CD4-positive, alpha-beta T cell treated with Interleukin-4 for 1 hour (primary cell): Measurements from ENCODE around the gene ARHGEF10L.
"Not testable (repeated sequence)": the region's sequence is repeated elsewhere in the genome, so short reads cannot be mapped to it uniquely, and the experiment has no call there.

Source experiments
- DNase-seq, 2 donors: peaks; one replicate each; pipeline ENCODE4 v3.0.0-alpha.2; 2020 to 2022

Gene ARHGEF10L

DNA sequence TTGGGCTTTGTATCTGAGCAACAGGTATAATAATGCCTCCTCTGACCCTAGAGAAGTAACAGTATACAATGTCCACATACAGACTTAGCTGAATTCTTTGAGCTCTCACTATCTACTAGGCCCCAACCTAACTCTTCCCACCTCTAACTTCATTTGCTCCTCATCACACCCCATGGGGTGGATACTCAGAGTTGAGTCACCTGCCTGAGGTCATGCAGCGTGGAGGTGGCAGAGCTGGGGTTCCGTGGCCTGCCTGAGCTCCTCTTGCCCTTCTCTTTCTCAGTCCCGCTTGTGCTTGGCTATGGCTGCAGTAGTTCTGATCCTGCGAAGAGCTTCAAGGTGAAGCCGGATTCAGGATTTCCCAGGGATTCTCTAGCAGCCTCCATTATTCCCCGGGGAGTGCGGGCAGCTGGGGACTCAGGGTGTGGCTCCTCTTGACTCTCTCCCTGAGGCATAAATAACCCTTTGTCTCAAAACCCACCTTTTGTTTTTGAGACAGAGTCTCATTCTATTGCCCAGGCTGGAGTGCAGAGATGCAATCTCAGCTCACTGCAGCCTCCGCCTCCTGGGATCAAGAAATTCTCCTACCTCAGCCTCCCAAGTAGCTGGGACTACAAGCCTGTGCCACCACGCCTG, 185.7 kb downstream of the ARHGEF10L start:
- DNase-seq, result no peak

DNA sequence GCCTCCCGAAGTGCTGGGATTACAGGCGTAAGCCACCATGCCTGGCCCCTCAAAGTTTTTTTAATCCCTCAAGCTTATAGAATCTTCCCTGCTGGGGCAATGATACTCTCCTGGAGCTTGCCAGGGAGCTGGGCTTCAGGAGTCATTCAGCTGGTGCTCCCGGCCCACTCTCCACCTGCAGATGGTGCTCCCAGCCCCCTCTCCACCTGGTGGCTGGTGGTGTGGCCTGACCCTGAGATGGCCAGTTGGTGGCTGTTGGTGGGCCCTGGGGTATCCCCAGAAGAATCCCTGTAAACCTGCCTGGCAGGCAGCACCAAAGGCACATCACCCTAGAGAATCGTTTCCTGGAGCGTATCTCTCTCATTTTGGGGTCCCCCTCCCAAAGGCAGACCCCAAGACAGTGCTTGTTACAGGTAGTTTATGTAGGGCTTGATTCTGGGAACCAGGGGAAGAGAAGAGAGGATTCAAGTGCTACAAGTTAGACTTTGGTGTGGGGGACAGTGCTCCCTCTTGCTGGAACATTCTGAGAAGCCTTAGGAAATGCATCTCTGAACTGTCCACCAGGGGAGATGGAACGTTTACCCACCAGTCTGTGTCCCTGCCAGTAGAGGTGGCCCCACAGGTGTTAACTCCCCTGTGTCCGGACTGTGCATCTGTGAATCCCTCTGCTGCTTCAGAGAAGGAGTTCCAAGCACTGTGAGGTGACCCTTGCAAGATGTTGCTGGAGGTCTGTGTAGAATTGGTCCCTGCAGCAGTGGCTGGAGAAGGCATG, 186.5 kb downstream of the ARHGEF10L start:
- no peak for DNase-seq

DNA sequence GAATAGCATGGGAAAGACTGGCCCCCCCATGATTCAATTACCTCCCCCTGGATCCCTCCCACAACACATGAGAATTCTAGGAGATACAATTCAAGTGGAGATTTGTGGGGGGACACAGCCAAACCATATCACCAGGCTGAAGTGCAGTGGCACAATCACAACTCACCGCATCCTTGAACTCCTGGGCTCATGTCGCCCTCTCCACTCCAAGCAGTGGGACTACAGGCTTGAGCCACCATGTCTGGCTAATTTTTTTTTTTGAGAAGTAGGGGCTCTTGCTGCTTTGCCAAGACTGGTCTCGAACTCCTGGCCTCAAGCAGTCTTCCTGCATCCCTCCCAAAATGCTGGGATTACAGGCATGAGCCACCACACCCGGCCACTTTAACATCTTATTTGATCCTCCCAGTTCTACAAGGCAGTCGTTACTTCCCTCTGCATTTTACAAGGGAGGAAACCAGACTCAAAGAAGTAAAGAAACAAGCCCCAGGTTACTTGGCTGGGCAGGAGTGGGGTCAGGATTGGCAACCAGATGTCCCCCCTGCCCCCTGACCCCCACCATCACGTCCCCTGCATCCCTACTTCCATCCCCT, 188.7 kb downstream of the ARHGEF10L start:
- DNase-seq, result no peak

DNA sequence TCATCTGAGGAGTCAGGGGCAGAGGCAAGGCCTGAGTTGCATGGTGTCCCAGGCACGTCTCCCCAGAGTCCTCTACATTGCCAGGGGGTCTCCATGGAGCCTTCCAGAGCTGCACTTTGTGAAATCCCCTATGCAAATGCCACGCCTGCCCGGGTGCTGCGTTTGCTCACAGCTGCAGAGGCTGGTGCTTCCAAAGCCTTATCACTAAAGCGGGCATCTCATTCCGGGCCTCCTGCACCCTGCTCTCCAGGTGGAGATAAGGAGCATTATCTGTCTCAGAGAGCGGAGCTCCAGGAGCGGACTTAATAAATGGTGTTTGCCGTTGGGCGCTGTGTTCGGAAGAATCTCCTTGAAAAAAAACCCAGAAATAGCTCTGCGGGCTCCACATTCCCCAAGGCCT, 189.8 kb downstream of the ARHGEF10L start:
- no peak for DNase-seq

DNA sequence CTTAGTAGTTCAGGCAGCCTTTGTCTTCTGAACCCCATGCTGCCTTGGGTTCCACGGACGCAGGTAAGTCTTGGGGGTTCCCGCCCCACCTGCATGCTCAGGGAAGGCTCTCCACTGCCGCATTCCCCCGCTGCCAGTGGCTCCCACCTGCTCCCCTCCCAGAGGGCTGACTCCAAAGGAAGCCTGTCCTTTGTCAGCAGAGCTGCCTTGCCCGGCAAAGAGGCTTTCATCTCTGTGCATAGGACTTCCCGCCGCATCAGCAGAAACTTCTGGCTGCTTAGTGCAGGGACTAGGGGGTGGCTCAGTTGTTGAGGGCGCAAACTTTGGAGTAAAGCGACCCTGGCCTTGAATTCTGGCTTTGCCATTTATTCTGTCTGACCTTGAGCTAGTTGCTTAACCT, 190.4 kb downstream of the ARHGEF10L start:
- no peak for DNase-seq

DNA sequence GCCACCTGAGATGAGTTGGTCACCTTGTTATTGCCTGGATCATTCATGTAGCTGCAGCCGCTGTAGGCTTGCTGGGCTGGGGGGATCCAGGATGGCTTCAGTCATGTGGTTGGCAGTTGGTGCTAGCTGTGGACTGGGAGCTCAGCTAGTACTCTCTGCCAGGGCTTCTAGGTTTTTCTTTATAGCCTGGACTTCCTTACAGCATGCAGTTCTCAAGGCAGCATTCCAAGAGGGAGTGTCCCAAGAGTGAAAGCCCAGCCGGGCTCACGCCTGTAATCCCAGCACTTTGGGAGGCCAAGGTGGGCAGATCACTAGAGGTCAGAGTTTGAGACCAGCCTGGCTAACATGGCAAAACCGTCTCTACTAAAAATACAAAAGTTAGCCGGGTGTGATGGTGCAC, 192.0 kb downstream of the ARHGEF10L start:
- no peak for DNase-seq

DNA sequence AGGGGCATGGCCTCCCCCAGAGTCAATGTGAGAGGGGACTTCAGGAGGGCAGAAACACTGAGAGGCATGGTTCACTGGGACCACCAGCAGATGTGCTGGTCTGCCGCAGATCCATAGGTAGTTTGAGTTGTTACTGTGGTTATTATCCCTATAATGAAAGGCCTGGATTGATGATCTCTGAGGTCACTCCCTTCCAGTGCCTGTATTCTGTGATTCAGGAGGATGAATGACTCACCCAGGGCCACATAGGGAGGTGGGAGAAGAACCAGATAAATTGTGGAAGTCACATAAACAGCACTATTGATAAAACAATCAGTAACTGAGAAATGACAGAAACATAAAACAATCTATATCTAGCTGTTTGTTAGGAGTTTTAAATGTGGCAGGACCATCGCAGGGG, 193.0 kb downstream of the ARHGEF10L start:
- no peak for DNase-seq

DNA sequence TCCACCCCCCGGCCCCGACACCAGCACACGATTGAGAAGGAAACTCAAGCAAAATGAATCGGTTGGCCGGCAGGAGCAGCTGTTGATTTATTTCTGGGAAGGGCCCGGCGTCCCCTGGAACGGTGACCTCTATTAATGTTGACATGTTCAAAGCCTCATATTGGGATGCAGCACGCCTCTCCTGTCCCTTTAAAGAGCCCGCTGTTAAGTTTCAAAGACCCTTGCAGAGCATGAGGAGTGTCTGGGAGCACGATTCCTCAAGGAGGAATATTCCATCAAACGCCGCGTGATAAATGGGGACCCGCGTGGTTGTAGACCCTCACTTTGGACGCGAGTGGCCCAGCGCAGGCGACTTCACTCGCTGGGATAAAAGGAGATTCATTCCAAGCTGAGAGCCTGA, 194.2 kb downstream of the ARHGEF10L start:
- DNase-seq, result no peak

DNA sequence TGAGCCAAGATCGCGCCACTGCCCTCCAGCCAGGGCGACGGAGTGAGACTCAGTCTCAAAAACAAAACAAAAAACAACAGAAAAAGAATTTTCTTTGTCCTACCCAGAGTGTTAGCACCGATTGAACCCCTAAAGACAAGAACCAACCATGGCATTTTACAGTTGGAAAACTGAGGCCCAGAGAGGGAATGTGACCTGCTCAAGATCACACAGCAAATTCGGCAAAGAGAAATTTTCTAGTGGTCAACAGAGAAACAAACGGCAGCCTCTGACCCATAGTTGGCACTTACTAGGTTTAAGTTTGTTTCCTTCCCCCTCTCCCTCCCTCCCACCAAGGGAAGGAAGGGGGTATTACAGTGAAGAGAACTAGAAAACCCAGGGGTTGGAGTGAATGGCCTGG, 195.1 kb downstream of the ARHGEF10L start:
- DNase-seq, result no peak

DNA sequence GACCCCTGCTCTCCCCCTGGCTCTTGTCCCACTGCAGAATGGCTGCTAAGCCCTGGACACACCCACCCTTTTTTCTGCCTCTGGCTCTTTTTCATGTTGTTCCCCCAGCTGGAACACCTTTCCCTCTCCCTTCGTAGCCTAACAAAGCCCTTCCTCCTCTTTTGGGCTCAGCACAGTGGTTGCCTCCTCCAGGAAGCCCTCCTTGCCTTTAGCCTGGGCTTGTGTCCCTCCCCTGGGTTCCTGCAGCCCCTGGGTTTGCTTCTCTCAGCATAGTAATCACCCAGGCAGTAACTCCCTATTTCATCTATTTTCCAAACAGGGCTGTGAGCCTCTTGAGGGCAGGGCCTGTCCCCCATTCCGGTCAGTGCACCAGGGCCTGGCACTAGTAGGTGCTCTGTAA, 195.8 kb downstream of the ARHGEF10L start:
- DNase-seq, result no peak

DNA sequence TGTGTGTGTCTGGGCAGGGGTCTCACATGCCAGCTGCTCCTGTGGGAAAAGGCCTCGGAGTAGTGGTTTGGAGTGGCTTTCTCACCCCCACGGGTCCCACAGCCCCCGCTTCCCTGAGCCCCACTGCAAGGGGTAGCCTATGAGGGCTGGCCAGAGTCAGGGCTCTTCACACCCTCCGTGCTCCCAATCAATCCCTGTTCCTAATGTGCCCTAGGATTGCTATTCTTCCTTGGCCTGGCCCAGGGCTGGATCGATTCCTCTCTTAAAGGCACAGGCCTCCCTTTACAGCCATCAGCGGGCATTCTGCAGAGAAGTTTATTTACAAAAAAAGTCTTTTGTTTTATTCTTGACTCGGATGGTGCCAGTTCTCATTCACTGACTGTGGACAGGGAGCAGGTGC, 196.3 kb downstream of the ARHGEF10L start:
- no peak for DNase-seq

DNA sequence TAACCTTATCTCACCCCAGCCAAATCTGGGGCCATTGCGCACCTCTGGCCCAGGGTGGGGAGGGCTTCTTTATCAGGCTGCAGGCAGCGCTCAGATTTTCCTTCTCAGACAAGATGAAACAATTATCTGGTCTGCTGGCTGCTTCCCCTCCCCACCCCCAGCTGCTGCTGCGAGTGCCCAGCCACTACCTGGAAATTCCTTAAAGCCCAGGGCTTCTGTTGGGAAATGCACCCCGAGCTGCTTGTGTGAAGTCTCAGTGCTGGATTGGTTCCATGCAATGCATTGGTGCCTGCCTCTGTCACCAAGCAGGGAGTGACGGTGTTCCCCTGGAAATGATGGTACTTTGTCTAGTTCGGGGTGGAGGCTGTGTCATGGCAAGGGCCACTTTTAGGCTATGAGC, 197.1 kb downstream of the ARHGEF10L start:
- no peak for DNase-seq

DNA sequence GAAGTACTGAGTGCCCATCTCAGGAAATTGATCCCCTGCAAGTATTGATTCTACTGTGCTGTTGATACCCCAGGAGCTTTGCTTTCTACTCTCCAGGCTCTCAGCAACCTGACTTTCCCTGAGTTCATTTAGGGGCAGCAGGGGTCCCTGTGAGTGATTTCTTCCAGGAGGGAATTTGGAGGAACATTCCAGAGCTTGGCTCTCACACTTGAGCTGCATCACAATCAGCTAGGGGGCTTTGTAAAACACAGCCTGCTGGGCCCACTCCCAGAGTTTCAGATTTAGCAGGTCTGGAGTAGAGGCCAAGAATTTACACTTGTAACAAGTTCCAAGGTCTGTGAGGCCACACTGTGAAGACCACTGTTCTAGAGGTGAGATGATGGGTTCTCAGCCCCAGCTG, 199.6 kb downstream of the ARHGEF10L start:
- no peak for DNase-seq

DNA sequence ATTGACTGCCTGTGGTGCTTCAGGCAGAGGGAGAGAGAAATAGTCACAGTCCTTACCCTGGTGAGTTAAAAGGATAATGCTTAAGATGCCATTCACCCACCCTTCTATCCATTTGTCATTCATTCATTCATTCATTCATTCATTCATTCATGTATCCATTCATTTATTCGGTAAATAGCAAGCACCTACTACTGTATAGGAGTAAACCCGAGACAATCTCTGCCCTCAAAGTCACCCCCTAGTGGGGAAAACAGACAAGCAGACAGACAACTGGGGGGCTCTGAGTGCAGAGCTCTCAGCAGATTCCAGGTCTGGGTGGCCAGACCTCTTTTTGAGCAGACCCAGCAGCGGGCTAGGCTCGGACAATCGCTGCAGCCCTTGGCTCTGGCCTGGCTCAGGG, 201.6 kb downstream of the ARHGEF10L start:
- DNase-seq, result no peak

DNA sequence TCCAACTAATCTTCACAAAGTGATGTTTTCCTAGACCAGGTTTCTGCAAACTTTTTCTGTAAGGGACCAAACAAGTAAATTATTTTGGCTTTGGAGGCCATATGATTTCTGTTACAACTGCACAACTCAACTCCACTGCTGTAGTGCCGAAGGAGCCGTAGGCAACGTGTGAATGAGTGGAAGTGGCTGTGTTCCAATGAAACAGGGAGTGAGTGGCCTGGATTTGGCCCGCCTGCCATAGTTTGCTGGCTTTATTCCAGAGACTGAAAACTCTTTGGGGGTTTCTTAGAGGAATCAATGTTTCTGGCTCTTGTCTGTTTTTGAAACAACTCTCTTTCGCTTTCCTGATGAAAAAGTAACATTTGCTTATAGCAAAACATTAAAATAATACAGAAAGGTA, 203.1 kb downstream of the ARHGEF10L start:
- DNase-seq, result no peak

DNA sequence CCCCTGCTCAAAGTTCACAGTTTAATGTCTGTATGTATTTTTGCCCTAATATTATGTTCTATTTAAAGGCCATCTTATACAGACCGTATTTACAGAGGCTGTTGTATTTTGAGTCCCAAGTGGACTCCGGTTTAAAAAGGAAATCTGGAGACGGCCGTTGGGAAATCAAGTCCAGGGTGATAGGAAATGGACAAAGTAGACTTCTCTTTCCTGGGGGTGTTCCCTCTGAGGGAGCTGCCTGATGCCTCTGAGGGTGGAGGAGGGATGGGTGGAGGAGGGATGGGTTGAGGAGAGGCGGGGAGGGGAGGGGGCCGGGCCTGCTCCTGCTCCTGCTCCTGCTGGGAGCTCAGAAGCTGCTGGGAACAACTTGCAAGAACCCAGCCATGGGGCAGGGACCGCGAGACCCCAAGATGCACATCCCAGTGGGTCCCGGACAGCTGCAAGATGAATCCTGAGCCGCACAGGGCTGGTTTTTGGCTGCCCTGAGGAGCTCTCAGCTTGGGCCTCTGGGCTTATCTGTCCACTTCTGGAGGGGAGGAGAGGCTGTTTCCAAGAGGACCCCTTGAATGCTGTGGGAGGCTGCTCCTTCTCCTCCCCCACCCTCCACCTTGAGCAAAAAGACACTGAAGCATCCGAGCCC, 203.6 kb downstream of the ARHGEF10L start:
- DNase-seq, result no peak

DNA sequence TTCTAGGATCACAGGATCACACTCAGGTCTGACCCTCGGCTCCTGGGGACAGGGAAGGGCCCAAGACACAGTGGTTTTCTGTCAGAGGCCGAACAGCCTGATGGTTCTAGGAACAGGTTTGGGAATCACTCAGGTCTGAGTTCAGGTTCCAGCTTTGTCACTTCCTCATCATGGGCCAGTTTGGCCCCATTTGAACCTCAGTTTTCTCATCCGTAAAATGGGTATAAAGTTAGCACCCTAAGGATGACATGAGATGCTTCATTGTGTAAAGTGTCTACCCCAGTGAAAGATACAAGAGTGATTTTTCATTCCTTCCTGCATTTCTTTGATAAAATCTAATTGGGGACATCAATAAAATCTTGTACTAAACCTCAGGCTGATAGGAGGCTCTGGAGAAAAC, 204.4 kb downstream of the ARHGEF10L start:
- no peak for DNase-seq

DNA sequence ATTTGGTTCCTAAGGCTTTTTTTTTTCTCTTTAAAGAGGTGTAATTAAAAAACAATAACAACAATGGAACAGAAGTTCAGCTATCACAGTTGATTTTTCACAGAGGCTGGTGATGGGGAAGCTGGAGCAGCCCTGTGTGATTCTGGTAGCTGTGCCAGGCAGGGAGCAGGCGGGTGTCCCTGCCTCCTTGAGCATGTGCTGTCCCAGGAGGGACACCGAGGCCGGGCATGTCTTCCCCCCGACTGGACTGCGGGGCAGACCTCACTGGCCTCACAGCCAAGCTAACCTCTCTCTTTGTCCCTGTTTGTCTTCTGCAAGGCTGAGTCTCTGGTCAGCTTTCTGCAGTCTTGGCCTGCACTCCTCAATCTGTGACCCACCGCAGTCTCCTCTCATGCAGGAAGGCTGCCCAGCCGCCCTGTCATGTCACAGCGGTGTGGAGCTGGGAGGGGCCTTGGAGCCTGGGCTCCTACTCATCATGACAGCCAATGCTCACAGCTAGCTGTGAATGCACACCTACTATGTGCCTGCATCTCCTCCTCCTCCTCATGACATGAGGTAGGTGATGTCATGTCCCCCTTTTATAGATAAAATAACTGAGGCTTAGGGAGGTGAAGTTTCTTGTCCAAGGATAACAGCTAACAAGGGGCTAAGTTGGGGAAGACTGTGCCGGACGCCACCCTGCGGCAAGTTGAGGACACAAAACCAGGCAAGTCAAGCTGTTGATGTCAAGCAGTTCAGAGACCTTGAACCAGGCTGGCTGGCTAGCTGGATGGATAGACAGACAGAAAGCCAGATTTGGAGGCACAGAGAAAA, 205.4 kb downstream of the ARHGEF10L start:
- no peak for DNase-seq

DNA sequence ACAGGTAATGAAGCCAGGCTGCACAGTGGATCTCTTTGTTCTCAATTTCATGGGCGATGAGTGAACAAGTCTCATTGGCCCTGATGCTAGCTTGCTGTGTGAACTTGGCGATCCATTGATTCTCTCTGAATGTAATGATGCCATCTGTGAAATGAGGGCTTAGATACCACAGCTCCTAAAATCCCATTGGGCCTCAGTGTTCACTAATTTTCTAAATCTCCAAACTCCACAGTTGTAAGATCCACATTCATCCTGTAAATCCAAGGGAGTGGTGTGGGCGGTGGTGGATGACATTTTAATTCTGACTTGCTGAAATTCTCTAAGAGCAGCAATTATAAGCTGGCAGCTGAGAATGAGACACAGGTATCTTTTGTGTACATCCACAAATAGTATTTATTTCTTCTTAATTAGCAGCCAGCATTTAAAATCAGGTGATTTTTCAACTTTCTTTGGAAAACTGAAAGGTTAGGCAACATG, 206.0 kb downstream of the ARHGEF10L start:
- no peak for DNase-seq

DNA sequence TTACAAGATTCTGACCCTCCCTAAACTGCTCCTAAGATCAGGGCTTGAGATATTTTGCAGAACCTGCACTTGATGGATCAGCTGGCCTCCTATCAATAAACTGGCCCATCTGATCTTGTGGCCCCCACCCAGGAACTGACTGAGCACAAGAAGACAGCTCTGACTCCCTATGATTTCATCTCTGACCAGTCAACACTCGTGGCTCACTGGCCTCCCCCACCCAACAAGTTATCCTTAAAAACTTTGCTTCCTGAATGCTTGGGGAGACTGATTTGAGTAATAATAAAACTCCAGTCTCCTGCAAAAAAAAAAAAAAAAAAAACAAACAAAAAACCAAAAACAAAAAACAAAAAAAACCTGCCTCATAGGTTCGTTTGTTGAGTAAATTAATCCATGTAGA, 206.8 kb downstream of the ARHGEF10L start:
- not testable (repeated sequence) for DNase-seq

DNA sequence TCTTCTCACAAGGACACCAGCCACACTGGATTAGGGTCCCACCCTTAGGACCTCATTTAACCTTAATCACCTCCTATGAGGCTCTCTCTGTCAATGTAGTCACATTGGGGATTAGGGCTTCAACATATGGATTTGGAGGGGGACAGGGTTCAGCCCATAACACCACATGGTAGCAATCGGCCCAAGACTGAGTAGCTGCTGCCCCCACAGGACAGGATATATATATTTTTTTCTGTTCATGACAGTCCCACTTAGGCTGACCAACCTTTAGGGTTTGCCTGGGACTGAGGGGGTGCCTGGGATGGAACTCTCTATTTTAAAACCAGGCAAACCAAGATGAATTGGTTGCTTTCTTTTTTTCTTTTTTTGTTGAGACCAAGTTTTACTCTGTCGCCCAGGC, 207.4 kb downstream of the ARHGEF10L start:
- DNase-seq, result no peak
